Measurements from ENCODE around the gene MTMR3.

DNA sequence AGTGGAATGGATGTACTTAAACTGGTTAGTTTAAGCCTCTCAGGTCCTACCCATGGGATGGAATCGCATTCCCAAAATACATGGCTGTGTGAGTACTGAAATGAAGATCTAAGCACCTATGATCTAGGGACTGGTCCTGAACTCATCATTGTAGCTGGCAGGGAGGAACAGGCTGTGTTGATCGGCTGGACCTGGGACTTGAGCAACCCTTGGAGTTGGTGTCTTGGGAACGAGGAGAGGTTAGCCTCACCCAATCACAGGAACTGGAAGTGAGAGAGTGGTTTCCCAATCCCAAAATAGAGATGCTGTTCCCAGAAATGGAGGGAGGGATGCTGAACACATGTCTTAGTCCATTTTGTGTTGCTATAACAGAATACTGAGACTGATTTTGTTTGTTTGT, 28.5 kb upstream of the MTMR3 start:
- TF ChIP-seq, protein P1, sequence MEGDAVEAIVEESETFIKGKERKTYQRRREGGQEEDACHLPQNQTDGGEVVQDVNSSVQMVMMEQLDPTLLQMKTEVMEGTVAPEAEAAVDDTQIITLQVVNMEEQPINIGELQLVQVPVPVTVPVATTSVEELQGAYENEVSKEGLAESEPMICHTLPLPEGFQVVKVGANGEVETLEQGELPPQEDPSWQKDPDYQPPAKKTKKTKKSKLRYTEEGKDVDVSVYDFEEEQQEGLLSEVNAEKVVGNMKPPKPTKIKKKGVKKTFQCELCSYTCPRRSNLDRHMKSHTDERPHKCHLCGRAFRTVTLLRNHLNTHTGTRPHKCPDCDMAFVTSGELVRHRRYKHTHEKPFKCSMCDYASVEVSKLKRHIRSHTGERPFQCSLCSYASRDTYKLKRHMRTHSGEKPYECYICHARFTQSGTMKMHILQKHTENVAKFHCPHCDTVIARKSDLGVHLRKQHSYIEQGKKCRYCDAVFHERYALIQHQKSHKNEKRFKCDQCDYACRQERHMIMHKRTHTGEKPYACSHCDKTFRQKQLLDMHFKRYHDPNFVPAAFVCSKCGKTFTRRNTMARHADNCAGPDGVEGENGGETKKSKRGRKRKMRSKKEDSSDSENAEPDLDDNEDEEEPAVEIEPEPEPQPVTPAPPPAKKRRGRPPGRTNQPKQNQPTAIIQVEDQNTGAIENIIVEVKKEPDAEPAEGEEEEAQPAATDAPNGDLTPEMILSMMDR (conservative IDR thresholded peaks at IDR 0.05; ENCODE audit: low read length): no peak
- no peak for TF ChIP-seq EZH2phosphoT487 (IDR thresholded peaks at IDR 0.05; ENCODE audit: borderline replicate concordance, low read depth, low read length)

Data from OCI-LY7 (cell line).